ENCODE data around the gene ARHGAP21. TPM values are rescaled to one million over a fixed set of nuclear protein-coding genes. Genes with fewer than 3 reads are reported as not detected.

ARHGAP21 gene
- polyA plus RNA-seq, 1 donor from 2014 or later: 138 TPM

DNA sequence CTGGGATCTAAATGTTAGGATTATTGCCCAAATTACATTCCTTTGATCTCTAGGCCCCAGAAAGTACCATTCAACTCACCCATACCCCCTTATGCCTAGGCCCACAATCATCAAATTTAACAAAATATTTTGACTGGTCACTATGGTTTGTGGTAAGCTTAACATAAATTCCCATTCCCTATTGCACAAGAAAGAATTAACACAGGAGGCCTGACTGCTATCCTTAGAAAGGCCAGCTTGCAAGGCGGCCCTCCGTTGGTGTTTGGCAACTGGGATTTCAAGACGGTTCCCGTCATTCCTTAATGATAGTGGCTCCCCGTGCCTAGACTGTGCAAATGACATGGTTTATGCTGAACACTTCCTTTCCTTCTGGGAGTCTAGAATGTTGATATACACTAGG, 29.6 kb downstream of the ARHGAP21 start:
- Histone ChIP-seq H3K27me3 (ENCODE audit: insufficient read depth, low read depth, low read length) (no peaks in the 10 kb centered on the region), H3K9me3 (ENCODE audit: low read length) (no peaks in the 10 kb centered on the region), H3K9ac (ENCODE audit: low read length) (no peak overlapping the region), H3K4me3 (ENCODE audit: low read length) (no peak overlapping the region), H3F3A (ENCODE audit: insufficient read depth, low read length, poor library complexity, severe bottlenecking) (no peaks in the 10 kb centered on the region), H3K27ac (ENCODE audit: low read length) (no peak overlapping the region), H2AFZ (ENCODE audit: low read depth, low read length) (no peak overlapping the region), H3K36me3 (ENCODE audit: insufficient read depth, low read length) (no peaks in the 10 kb centered on the region), H3K79me2 (replicated peaks; ENCODE audit: insufficient read depth, low read length) (peaks cover 92% of the 10 kb centered on the region), H4K20me1 (ENCODE audit: insufficient read depth) (no peaks in the 10 kb centered on the region), H3K9me2 (ENCODE audit: insufficient read depth, low read length) (no peaks in the 10 kb centered on the region), H3K4me2 (ENCODE audit: low read length) (no peak overlapping the region)
- no peak for TF ChIP-seq MXI1 (conservative IDR thresholded peaks at IDR 0.05; ENCODE audit: poor library complexity, severe bottlenecking)
- TF ChIP-seq, protein P1, sequence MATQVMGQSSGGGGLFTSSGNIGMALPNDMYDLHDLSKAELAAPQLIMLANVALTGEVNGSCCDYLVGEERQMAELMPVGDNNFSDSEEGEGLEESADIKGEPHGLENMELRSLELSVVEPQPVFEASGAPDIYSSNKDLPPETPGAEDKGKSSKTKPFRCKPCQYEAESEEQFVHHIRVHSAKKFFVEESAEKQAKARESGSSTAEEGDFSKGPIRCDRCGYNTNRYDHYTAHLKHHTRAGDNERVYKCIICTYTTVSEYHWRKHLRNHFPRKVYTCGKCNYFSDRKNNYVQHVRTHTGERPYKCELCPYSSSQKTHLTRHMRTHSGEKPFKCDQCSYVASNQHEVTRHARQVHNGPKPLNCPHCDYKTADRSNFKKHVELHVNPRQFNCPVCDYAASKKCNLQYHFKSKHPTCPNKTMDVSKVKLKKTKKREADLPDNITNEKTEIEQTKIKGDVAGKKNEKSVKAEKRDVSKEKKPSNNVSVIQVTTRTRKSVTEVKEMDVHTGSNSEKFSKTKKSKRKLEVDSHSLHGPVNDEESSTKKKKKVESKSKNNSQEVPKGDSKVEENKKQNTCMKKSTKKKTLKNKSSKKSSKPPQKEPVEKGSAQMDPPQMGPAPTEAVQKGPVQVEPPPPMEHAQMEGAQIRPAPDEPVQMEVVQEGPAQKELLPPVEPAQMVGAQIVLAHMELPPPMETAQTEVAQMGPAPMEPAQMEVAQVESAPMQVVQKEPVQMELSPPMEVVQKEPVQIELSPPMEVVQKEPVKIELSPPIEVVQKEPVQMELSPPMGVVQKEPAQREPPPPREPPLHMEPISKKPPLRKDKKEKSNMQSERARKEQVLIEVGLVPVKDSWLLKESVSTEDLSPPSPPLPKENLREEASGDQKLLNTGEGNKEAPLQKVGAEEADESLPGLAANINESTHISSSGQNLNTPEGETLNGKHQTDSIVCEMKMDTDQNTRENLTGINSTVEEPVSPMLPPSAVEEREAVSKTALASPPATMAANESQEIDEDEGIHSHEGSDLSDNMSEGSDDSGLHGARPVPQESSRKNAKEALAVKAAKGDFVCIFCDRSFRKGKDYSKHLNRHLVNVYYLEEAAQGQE (IDR thresholded peaks at IDR 0.05; ENCODE audit: borderline replicate concordance): no peak
- TF ChIP-seq RAD21 (conservative IDR thresholded peaks at IDR 0.05): no peak
- TF ChIP-seq, protein P2, sequence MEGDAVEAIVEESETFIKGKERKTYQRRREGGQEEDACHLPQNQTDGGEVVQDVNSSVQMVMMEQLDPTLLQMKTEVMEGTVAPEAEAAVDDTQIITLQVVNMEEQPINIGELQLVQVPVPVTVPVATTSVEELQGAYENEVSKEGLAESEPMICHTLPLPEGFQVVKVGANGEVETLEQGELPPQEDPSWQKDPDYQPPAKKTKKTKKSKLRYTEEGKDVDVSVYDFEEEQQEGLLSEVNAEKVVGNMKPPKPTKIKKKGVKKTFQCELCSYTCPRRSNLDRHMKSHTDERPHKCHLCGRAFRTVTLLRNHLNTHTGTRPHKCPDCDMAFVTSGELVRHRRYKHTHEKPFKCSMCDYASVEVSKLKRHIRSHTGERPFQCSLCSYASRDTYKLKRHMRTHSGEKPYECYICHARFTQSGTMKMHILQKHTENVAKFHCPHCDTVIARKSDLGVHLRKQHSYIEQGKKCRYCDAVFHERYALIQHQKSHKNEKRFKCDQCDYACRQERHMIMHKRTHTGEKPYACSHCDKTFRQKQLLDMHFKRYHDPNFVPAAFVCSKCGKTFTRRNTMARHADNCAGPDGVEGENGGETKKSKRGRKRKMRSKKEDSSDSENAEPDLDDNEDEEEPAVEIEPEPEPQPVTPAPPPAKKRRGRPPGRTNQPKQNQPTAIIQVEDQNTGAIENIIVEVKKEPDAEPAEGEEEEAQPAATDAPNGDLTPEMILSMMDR (IDR thresholded peaks at IDR 0.05; ENCODE audit: poor library complexity, severe bottlenecking): no peak

DNA sequence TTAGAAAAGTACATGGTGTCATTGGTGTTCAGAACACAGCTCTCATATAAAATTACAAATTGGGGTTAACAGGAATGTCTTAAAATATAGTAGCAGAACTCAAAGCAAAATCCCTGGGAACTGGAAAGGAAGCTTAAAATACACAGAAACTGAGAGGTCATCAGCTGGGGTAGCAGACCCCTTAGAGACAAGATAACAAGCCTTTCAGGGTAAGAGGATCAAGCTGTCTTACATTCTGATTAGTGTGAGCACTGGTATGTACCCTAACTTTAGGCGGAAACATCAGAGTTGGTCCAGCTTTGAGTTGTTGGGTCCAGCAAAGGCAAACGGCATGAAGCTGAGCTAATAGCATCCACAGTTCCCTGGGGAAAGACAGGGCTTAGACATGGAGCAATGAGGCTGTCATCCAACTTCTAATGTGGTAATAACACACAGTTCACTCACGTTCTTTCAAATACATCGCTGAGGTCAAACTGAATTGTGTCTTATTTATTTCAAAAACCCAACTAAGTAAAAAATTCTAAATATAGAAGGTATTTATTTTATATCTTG, 32.6 kb downstream of the ARHGAP21 start:
- TF ChIP-seq, protein P1 (IDR thresholded peaks at IDR 0.05; ENCODE audit: borderline replicate concordance): no peak
- TF ChIP-seq TAF1 (IDR thresholded peaks at IDR 0.05; ENCODE audit: low read depth) (no peak), EP300 (conservative IDR thresholded peaks at IDR 0.05; ENCODE audit: poor library complexity, severe bottlenecking) (no peak), POLR2AphosphoS5 (IDR thresholded peaks at IDR 0.05) (peak; percentile 15), MXI1 (conservative IDR thresholded peaks at IDR 0.05; ENCODE audit: poor library complexity, severe bottlenecking) (no peak)
- Histone ChIP-seq H3K79me2 (replicated peaks; ENCODE audit: insufficient read depth, low read length) (peaks cover 88% of the 10 kb centered on the region), H3F3A (ENCODE audit: insufficient read depth, low read length, poor library complexity, severe bottlenecking) (no peaks in the 10 kb centered on the region), H3K9me3 (ENCODE audit: low read length) (no peaks in the 10 kb centered on the region), H3K4me2 (ENCODE audit: low read length) (no peak overlapping the region), H3K27me3 (ENCODE audit: insufficient read depth, low read depth, low read length) (no peaks in the 10 kb centered on the region), H2AFZ (ENCODE audit: low read depth, low read length) (no peak overlapping the region), H3K9ac (ENCODE audit: low read length) (no peak overlapping the region), H3K27ac (ENCODE audit: low read length) (no peak overlapping the region), H3K36me3 (ENCODE audit: insufficient read depth, low read length) (no peaks in the 10 kb centered on the region), H3K9me2 (ENCODE audit: insufficient read depth, low read length) (no peaks in the 10 kb centered on the region), H3K4me3 (ENCODE audit: low read length) (no peak overlapping the region), H4K20me1 (ENCODE audit: insufficient read depth) (no peaks in the 10 kb centered on the region)

Measured in neural cell (in vitro differentiated cells).